Right atrium auricular region (tissue), 2 donors: ENCODE results near the gene FAM199X. TPM values are rescaled to one million over a fixed set of nuclear protein-coding genes. Genes with fewer than 3 reads are reported as not detected.
"Not testable (repeated sequence)": the region's sequence is repeated elsewhere in the genome, so short reads cannot be mapped to it uniquely, and the experiment has no call there.

Source experiments
- DNase-seq: peaks from one replicate; pipeline ENCODE4 v3.0.0-alpha.2; 2019; ENCODE audit warnings: low spot score
- H3K27ac ChIP-seq, 2 donors: fragments of 200-600 bp; sonication (generic); 1 replicate in 1 of 2; 2 replicates in 1 of 2; pipeline ENCODE4 v1.5.1; 2016 to 2019
- H3K27me3 ChIP-seq, 2 donors: fragments of 200-600 bp; sonication (generic); one replicate each; pipeline versions ENCODE4 v1.5.1 to v1.6.0; 2017 to 2019
- H3K36me3 ChIP-seq: fragments of 200-600 bp; sonication (generic); one replicate; pipeline ENCODE4 v1.5.1; 2016
- H3K4me1 ChIP-seq, 2 donors: fragments of 200-600 bp; sonication (generic); one replicate each; pipeline versions ENCODE4 v1.5.1 to v1.6.0; 2017 to 2019
- H3K4me3 ChIP-seq, 2 donors: fragments of 200-600 bp; sonication (generic); 1 replicate in 1 of 2; 2 replicates in 1 of 2; pipeline ENCODE4 v1.5.1; 2017 to 2019; ENCODE audit warnings: mild to moderate bottlenecking in 1 of 2, moderate library complexity in 1 of 2
- H3K9me3 ChIP-seq, 2 donors: fragments of 200-600 bp; sonication (generic); one replicate each; pipeline ENCODE4 v1.5.1; 2019
- total RNA-seq, 2 donors: library from RNA; depleted of rRNA; stranded (reverse); fragments of >200 nt; gene quantifications; one replicate each; pipeline ENCODE4 v1.1.0, GENCODE V29; 2016
- TF ChIP-seq, protein P1 (sequence below), 2 donors: fragments of 200-600 bp; sonication (generic); IDR thresholded peaks; one replicate each; pipeline ENCODE4 v1.5.1; 2019; ENCODE audit warnings: antibody characterized with exemption in 2 of 2

FAM199X gene
- total RNA-seq, 2 donors from 2014 or later = 12.2 to 14.4 TPM

DNA sequence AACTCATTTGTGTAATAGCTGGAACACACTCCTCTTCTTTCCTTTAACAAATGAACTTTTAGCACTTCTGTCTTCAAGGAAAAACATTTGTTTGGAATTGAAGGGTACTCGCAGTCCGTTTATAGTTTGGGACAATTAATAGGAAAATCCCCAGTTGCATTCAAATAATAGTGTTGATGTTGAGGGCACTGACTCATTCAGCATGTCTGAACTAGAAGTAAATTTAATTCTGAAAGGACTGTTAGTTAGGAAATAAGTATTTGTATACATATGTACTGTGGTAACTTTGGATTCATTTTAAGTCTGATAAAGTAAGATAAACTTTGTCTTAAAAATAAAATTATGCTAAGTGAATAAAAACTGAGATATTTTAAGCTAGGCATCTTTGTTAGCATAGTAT lies 27.2 kb downstream of the FAM199X start:
- H3K27ac ChIP-seq = no peak overlapping the region
- TF ChIP-seq, protein P1, sequence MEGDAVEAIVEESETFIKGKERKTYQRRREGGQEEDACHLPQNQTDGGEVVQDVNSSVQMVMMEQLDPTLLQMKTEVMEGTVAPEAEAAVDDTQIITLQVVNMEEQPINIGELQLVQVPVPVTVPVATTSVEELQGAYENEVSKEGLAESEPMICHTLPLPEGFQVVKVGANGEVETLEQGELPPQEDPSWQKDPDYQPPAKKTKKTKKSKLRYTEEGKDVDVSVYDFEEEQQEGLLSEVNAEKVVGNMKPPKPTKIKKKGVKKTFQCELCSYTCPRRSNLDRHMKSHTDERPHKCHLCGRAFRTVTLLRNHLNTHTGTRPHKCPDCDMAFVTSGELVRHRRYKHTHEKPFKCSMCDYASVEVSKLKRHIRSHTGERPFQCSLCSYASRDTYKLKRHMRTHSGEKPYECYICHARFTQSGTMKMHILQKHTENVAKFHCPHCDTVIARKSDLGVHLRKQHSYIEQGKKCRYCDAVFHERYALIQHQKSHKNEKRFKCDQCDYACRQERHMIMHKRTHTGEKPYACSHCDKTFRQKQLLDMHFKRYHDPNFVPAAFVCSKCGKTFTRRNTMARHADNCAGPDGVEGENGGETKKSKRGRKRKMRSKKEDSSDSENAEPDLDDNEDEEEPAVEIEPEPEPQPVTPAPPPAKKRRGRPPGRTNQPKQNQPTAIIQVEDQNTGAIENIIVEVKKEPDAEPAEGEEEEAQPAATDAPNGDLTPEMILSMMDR (IDR thresholded peaks at IDR 0.05) = no peak
- H3K27me3 ChIP-seq = no peaks in the 10 kb centered on the region
- no peaks in the 10 kb centered on the region for H3K9me3 ChIP-seq
- no peaks in the 10 kb centered on the region for H3K4me1 ChIP-seq
- no peak for DNase-seq
- no peak overlapping the region for H3K4me3 ChIP-seq
- H3K36me3 ChIP-seq = peaks cover 13% of the 10 kb centered on the region

- no peak for DNase-seq
- Histone ChIP-seq H3K27me3 (no peaks in the 10 kb centered on the region), H3K36me3 (peaks cover under 1% of the 10 kb centered on the region), H3K4me1 (no peaks in the 10 kb centered on the region), H3K9me3 (no peaks in the 10 kb centered on the region), H3K27ac (no peak overlapping the region), H3K4me3 (no peak overlapping the region)
- TF ChIP-seq, protein P1 (IDR thresholded peaks at IDR 0.05) = no peak
These were observed 28.8 kb downstream of the FAM199X start for GRCh38 chrX:104195013-104195412.

- no peaks in the 10 kb centered on the region for H3K27me3 ChIP-seq
- no peaks in the 10 kb centered on the region for H3K36me3 ChIP-seq
- no peaks in the 10 kb centered on the region for H3K9me3 ChIP-seq
- no peaks in the 10 kb centered on the region for H3K4me1 ChIP-seq
- no peak overlapping the region for H3K4me3 ChIP-seq
- TF ChIP-seq, protein P1 (IDR thresholded peaks at IDR 0.05) = peak; percentile 68 to 84
- H3K27ac ChIP-seq = no peak overlapping the region
- DNase-seq = no peak
These were observed 29.3 kb downstream of the FAM199X start for GRCh38 chrX:104195489-104196084.

GRCh38 chrX:104205548-104205947 lies 39.3 kb downstream of the FAM199X start:
- Histone ChIP-seq H3K4me1 (no peaks in the 10 kb centered on the region), H3K4me3 (no peak overlapping the region), H3K27me3 (no peaks in the 10 kb centered on the region), H3K36me3 (no peaks in the 10 kb centered on the region), H3K9me3 (no peaks in the 10 kb centered on the region), H3K27ac (no peak overlapping the region)
- DNase-seq = no peak
- TF ChIP-seq, protein P1 (IDR thresholded peaks at IDR 0.05) = no peak

- no peak for DNase-seq
- H3K27me3 ChIP-seq = no peaks in the 10 kb centered on the region
- H3K4me3 ChIP-seq = no peak overlapping the region
- TF ChIP-seq, protein P1 (IDR thresholded peaks at IDR 0.05) = no peak
- H3K36me3 ChIP-seq = no peaks in the 10 kb centered on the region
- no peaks in the 10 kb centered on the region for H3K9me3 ChIP-seq
- no peak overlapping the region for H3K27ac ChIP-seq
- no peaks in the 10 kb centered on the region for H3K4me1 ChIP-seq
These were observed 44.9 kb downstream of the FAM199X start for GRCh38 chrX:104211187-104211586.

GRCh38 chrX:104230060-104230459 lies 63.8 kb downstream of the FAM199X start:
- not testable (repeated sequence) for H3K4me3 ChIP-seq

More at GRCh38 chrX:104230060-104230459, 63.8 kb downstream of the FAM199X start:
- H3K27me3 ChIP-seq, H3K27ac ChIP-seq, H3K36me3 ChIP-seq, H3K9me3 ChIP-seq, H3K4me1 ChIP-seq, DNase-seq: not testable (repeated sequence)

Other genes starting within 250 kb of the FAM199X start
- gene TMSB15B, start 203.8 kb upstream of the FAM199X start, total RNA-seq = 1 to 10 TPM in 1 of 2 donors, not detected in 1; 2.4 TPM
- gene H2BW1, start 152.7 kb upstream of the FAM199X start, total RNA-seq = not detected
- gene H2BW2, start 126.5 kb upstream of the FAM199X start, total RNA-seq = not detected
- gene TMSB15C, start 90.2 kb upstream of the FAM199X start, total RNA-seq = under 1 TPM; 0.30 to 0.47 TPM
- gene ZCCHC18, start 53.9 kb upstream of the FAM199X start, total RNA-seq = under 1 TPM in 1 of 2 donors, not detected in 1; 0.43 TPM
- 10 to 100 TPM; 10.7 to 13.5 TPM for gene SLC25A53, start 9.4 kb upstream of the FAM199X start, total RNA-seq
- gene ESX1, start 88.5 kb downstream of the FAM199X start, total RNA-seq = not detected